ENCODE results near the gene GOLGB1. TPM values are rescaled to one million over a fixed set of nuclear protein-coding genes. Genes with fewer than 3 reads are reported as not detected.

Gene GOLGB1
- total RNA-seq, 1 experiment from 2014 or later, result 31.5 TPM

- Histone ChIP-seq H3K27me3 (replicated peaks; ENCODE audit: control insufficient read depth, insufficient read depth, low read length) (no peaks in the 10 kb centered on the region; the same call in 1 of the 2 replicates), H3K36me3 (ENCODE audit: control insufficient read depth, insufficient read depth, low read length) (no peaks in the 10 kb centered on the region), H3K4me1 (no peaks in the 10 kb centered on the region), H3K9me3 (no peaks in the 10 kb centered on the region), H3K4me3 (ENCODE audit: low read depth, low read length) (no peak overlapping the region)
- BruUV-seq (replicated peaks), result no TSS peak
- Mint-ChIP-seq H3K27ac (ENCODE audit: unreplicated experiment) (no peak overlapping the region), H3K27me3 (ENCODE audit: insufficient read depth, unreplicated experiment) (peaks cover 9% of the 10 kb centered on the region), H3K4me3 (ENCODE audit: unreplicated experiment) (no peak overlapping the region), H3K9me3 (ENCODE audit: unreplicated experiment) (no peaks in the 10 kb centered on the region), H3K36me3 (ENCODE audit: insufficient read depth, unreplicated experiment) (no peaks in the 10 kb centered on the region), H3K4me1 (ENCODE audit: low read depth, unreplicated experiment) (no peaks in the 10 kb centered on the region)
- ChIA-PET POLR2A (no interaction called here), CTCF (no interaction called here)
- intact Hi-C loops (cut with micrococcal nuclease; ENCODE audit: unreplicated experiment), result no loop called here
- TF ChIP-seq CTCF (IDR thresholded peaks at IDR 0.05; ENCODE audit: insufficient read depth in 1 of 2, low read depth in 1 of 2, low read length in 1 of 2, severe bottlenecking in 1 of 2, unreplicated experiment in 1 of 2), result no peak
- DNase-seq, result no peak
Measured at GRCh38 chr3:121619691-121620090, 129.8 kb downstream of the GOLGB1 start.

Other genes with a start within 250 kb of the GOLGB1 start
- 15.4 and 17.2 TPM in 2 replicates for gene POLQ, start 203.8 kb downstream of the GOLGB1 start, total RNA-seq (2022)
- not detected in 2 replicates for gene ARGFX, start 181.8 kb downstream of the GOLGB1 start, total RNA-seq (2022)
- gene FBXO40, start 156.4 kb downstream of the GOLGB1 start, total RNA-seq (2022), result not detected in 2 replicates
- gene HCLS1, start 88.8 kb downstream of the GOLGB1 start, total RNA-seq (2022), result 0.45 and 1.00 TPM in 2 replicates
- 36.1 and 36.4 TPM in 2 replicates for gene IQCB1, start 85.3 kb upstream of the GOLGB1 start, total RNA-seq (2022)
- 4.5 and 4.6 TPM in 2 replicates for gene EAF2, start 85.5 kb upstream of the GOLGB1 start, total RNA-seq (2022)
- gene SLC15A2, start 144.7 kb upstream of the GOLGB1 start, total RNA-seq (2022), result 3.8 and 4.7 TPM in 2 replicates